Gastroesophageal sphincter (tissue), 3 donors: ENCODE results near the gene MB21D2.

Experiments
- POLR2A ChIP-seq, 2 donors: fragments of 450-650 bp; IDR thresholded peaks; one replicate each; pipeline ENCODE4 v1.6.1; 2017; ENCODE audit warnings: antibody characterized with exemption in 2 of 2, mild to moderate bottlenecking in 2 of 2, moderate library complexity in 1 of 2
- TF ChIP-seq, protein P1 (sequence below), 4 experiments: fragments of 200-600 bp in 2 of 4; fragments of 450-650 bp in 2 of 4; sonication (generic) in 1 of 4; IDR thresholded peaks; one replicate each; pipeline ENCODE4 v1.5.1; 2017 to 2019; ENCODE audit warnings: antibody characterized with exemption in 4 of 4, mild to moderate bottlenecking in 2 of 4, moderate library complexity in 2 of 4

- TF ChIP-seq, protein P1, sequence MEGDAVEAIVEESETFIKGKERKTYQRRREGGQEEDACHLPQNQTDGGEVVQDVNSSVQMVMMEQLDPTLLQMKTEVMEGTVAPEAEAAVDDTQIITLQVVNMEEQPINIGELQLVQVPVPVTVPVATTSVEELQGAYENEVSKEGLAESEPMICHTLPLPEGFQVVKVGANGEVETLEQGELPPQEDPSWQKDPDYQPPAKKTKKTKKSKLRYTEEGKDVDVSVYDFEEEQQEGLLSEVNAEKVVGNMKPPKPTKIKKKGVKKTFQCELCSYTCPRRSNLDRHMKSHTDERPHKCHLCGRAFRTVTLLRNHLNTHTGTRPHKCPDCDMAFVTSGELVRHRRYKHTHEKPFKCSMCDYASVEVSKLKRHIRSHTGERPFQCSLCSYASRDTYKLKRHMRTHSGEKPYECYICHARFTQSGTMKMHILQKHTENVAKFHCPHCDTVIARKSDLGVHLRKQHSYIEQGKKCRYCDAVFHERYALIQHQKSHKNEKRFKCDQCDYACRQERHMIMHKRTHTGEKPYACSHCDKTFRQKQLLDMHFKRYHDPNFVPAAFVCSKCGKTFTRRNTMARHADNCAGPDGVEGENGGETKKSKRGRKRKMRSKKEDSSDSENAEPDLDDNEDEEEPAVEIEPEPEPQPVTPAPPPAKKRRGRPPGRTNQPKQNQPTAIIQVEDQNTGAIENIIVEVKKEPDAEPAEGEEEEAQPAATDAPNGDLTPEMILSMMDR (IDR thresholded peaks at IDR 0.05): no peak
- TF ChIP-seq POLR2A (IDR thresholded peaks at IDR 0.05): no peak
Measured at GRCh38 chr3:192827863-192828594, 89.6 kb downstream of the MB21D2 start.
